Neural progenitor cell (in vitro differentiated cells): ENCODE results near the gene STKLD1. TPM values are rescaled to one million over a fixed set of nuclear protein-coding genes. Genes with fewer than 3 reads are reported as not detected.
A peak's percentile ranks its signal among the peaks of the same experiment; 100 is the strongest.

Experiments
- DNase-seq: peaks from one replicate; pipeline ENCODE4 v3.0.0-alpha.2; 2016; ENCODE audit warnings: low spot score
- H2AFZ ChIP-seq: fragments of 200-600 bp; sonication (generic); replicated peaks from 2 replicates; pipeline ENCODE4 v1.6.1; 2016; ENCODE audit warnings: antibody characterized with exemption
- H3F3A ChIP-seq: fragments of 200-600 bp; sonication (generic); 2 replicates; pipeline ENCODE4 v1.6.1; 2016; ENCODE audit warnings: antibody characterized with exemption, low read depth
- H3K27ac ChIP-seq: fragments of 200-600 bp; sonication (generic); 2 replicates; pipeline ENCODE4 v1.5.1; 2016; ENCODE audit warnings: mild to moderate bottlenecking
- H3K27me3 ChIP-seq: fragments of 200-600 bp; sonication (generic); 2 replicates; pipeline ENCODE4 v1.6.1; 2016; ENCODE audit warnings: mild to moderate bottlenecking, moderate library complexity
- H3K36me3 ChIP-seq: fragments of 200-600 bp; sonication (generic); 2 replicates; pipeline ENCODE4 v1.5.1; 2016
- H3K4me1 ChIP-seq: fragments of 200-600 bp; sonication (generic); 2 replicates; pipeline ENCODE4 v1.6.1; 2016; ENCODE audit warnings: mixed run types
- H3K4me2 ChIP-seq: fragments of 200-600 bp; sonication (generic); 2 replicates; pipeline ENCODE4 v1.6.1; 2016
- H3K4me3 ChIP-seq: fragments of 200-600 bp; sonication (generic); 2 replicates; pipeline ENCODE4 v1.5.1; 2016
- H3K79me2 ChIP-seq: fragments of 200-600 bp; sonication (generic); 2 replicates; pipeline ENCODE4 v1.6.1; 2016; ENCODE audit warnings: low read depth
- H3K9ac ChIP-seq: fragments of 200-600 bp; sonication (generic); 2 replicates; pipeline ENCODE4 v1.6.1; 2016
- H3K9me3 ChIP-seq: fragments of 200-600 bp; sonication (generic); 2 replicates; pipeline ENCODE4 v1.5.1; 2016; ENCODE audit warnings: low read depth
- H4K20me1 ChIP-seq: fragments of 200-600 bp; sonication (generic); 2 replicates; pipeline ENCODE4 v1.6.1; 2016; ENCODE audit warnings: low read depth
- H3K27ac Mint-ChIP-seq: 3 replicates; pipeline ENCODE4 v1.8.0; 2021; ENCODE audit warnings: mixed read lengths
- H3K27me3 Mint-ChIP-seq: 2 replicates; pipeline ENCODE4 v1.8.0; 2022; ENCODE audit warnings: low read depth, mild to moderate bottlenecking, inconsistent platforms, moderate library complexity, mixed read lengths; ENCODE audit not compliant: insufficient read depth
- H3K36me3 Mint-ChIP-seq: 3 replicates; pipeline ENCODE4 v1.8.0; 2021; ENCODE audit warnings: mixed read lengths
- H3K4me1 Mint-ChIP-seq: 3 replicates; pipeline ENCODE4 v1.8.0; 2021; ENCODE audit warnings: mixed read lengths
- H3K4me3 Mint-ChIP-seq: 3 replicates; pipeline ENCODE4 v1.8.0; 2021; ENCODE audit warnings: mild to moderate bottlenecking, moderate library complexity, mixed read lengths
- H3K9me3 Mint-ChIP-seq: 3 replicates; pipeline ENCODE4 v1.8.0; 2020; ENCODE audit warnings: mixed read lengths
- EZH2 ChIP-seq: fragments of 200-600 bp; sonication (generic); IDR thresholded peaks from 2 replicates; pipeline ENCODE4 v1.6.1; 2017; ENCODE audit warnings: antibody characterized with exemption, mild to moderate bottlenecking, moderate library complexity
- EZH2phosphoT487 ChIP-seq: fragments of 200-600 bp; sonication (generic); IDR thresholded peaks from 2 replicates; pipeline ENCODE4 v1.6.1; 2017; ENCODE audit warnings: antibody characterized with exemption
- total RNA-seq: library from RNA; depleted of rRNA; stranded (reverse); fragments of >200 nt; gene quantifications from 2 replicates; pipeline ENCODE4 v1.2.3, GENCODE V29; 2015; ENCODE audit warnings: low replicate concordance
- TF ChIP-seq, protein P1 (sequence below): fragments of 200-600 bp; sonication (generic); IDR thresholded peaks from 2 replicates; pipeline ENCODE4 v1.5.1; 2017; ENCODE audit warnings: antibody characterized with exemption, mild to moderate bottlenecking

Gene STKLD1
- total RNA-seq, 1 donor from 2014 or later, result 0.58 TPM

DNA sequence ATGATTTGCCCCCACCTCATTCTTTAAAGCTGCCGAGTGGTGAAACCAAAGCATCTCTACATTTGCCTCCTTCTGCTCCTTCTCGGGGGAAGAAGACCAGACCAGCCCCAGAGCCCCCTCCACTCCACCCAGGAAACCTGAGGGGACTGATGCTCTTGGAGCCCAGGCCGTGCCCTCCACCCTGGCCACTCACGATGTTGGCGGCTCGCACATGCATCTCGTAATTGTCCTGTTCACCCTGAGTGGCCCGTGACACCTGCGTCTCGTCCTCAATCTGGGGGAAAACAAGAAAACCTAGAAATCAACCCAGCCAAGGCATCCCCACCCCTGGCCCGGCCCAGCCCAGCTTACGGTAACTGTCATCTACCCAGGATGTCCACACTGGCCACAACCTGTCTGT is 31.2 kb upstream of the STKLD1 start:
- peaks cover 10% of the 10 kb centered on the region for H3K36me3 ChIP-seq
- DNase-seq, result no peak
- Mint-ChIP-seq H3K36me3 (peaks cover 24% of the 10 kb centered on the region), H3K4me3 (peak overlapping the region; percentile 48), H3K9me3 (no peaks in the 10 kb centered on the region), H3K27ac (no peak overlapping the region), H3K27me3 (peaks cover 15% of the 10 kb centered on the region), H3K4me1 (peaks cover 22% of the 10 kb centered on the region)
- H3K9ac ChIP-seq, result no peak overlapping the region
- no peak for TF ChIP-seq EZH2
- TF ChIP-seq EZH2phosphoT487, result no peak
- TF ChIP-seq, protein P1, sequence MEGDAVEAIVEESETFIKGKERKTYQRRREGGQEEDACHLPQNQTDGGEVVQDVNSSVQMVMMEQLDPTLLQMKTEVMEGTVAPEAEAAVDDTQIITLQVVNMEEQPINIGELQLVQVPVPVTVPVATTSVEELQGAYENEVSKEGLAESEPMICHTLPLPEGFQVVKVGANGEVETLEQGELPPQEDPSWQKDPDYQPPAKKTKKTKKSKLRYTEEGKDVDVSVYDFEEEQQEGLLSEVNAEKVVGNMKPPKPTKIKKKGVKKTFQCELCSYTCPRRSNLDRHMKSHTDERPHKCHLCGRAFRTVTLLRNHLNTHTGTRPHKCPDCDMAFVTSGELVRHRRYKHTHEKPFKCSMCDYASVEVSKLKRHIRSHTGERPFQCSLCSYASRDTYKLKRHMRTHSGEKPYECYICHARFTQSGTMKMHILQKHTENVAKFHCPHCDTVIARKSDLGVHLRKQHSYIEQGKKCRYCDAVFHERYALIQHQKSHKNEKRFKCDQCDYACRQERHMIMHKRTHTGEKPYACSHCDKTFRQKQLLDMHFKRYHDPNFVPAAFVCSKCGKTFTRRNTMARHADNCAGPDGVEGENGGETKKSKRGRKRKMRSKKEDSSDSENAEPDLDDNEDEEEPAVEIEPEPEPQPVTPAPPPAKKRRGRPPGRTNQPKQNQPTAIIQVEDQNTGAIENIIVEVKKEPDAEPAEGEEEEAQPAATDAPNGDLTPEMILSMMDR, result no peak
- H3K27me3 ChIP-seq, result no peaks in the 10 kb centered on the region
- no peak overlapping the region for H2AFZ ChIP-seq
- H4K20me1 ChIP-seq, result peaks cover 45% of the 10 kb centered on the region
- no peak overlapping the region for H3K4me3 ChIP-seq
- no peak overlapping the region for H3K4me2 ChIP-seq
- H3K9me3 ChIP-seq, result no peaks in the 10 kb centered on the region
- H3F3A ChIP-seq, result peaks cover 25% of the 10 kb centered on the region
- H3K27ac ChIP-seq, result no peak overlapping the region
- H3K79me2 ChIP-seq, result peaks cover 47% of the 10 kb centered on the region
- H3K4me1 ChIP-seq, result peaks cover 13% of the 10 kb centered on the region

GRCh38 chr9:133345596-133345995 is 30.6 kb upstream of the STKLD1 start:
- H3K4me3 ChIP-seq, result no peak overlapping the region
- peaks cover 53% of the 10 kb centered on the region for H3K79me2 ChIP-seq
- H3K36me3 ChIP-seq, result peaks cover 16% of the 10 kb centered on the region
- Mint-ChIP-seq H3K4me1 (peaks cover 25% of the 10 kb centered on the region), H3K36me3 (peaks cover 26% of the 10 kb centered on the region), H3K4me3 (peak overlapping the region; percentile 98), H3K27me3 (peaks cover 17% of the 10 kb centered on the region), H3K9me3 (no peaks in the 10 kb centered on the region), H3K27ac (no peak overlapping the region)
- H3K4me2 ChIP-seq, result no peak overlapping the region
- TF ChIP-seq EZH2phosphoT487 (no peak), EZH2 (no peak)
- TF ChIP-seq, protein P1, result no peak
- H3K27ac ChIP-seq, result no peak overlapping the region
- no peak for DNase-seq
- H3F3A ChIP-seq, result peaks cover 31% of the 10 kb centered on the region
- peaks cover 50% of the 10 kb centered on the region for H4K20me1 ChIP-seq
- H3K9me3 ChIP-seq, result no peaks in the 10 kb centered on the region
- no peak overlapping the region for H3K9ac ChIP-seq
- no peak overlapping the region for H2AFZ ChIP-seq
- H3K27me3 ChIP-seq, result no peaks in the 10 kb centered on the region
- peaks cover 15% of the 10 kb centered on the region for H3K4me1 ChIP-seq

DNA sequence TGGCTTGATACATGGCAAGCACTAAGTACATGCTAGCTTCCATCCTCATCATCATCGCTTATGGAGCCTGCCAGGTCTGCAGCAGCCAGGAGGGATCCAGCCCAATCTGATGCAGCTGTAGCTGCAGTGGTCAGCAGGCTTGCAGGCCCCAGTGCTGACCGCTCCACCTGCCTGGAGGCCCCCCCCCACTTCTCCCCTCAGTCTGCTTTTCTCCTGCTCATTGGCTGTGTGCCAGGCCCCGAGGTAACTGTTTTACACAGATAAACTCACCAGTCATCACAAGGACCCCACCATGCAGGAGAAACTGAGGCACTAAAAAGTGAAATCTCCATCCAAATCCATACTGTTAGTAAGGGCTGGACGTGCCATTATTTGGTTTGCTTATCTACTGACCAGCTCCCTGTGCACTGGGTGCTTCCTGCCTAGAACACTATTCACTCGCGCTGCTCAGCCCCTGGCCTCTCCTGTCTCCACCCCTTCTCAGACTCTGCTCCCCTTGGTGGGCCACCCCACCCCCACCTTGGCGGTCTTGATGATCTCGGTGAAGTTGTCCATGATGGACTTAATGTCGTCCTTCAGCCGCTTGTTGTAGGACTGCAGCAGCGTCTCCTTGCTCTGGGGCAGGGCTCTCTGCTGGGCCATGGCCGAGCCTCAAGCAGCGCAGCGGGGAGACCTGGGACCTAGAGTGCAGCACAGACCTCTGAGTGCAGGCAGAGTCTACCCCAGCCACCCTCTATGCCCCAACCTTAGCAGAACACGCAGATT is 30.0 kb upstream of the STKLD1 start:
- Histone ChIP-seq H3K36me3 (peaks cover 22% of the 10 kb centered on the region), H3K4me3 (peak overlapping the region; percentile 77), H3F3A (peaks cover 37% of the 10 kb centered on the region), H3K27ac (no peak overlapping the region), H3K9me3 (no peaks in the 10 kb centered on the region), H3K9ac (no peak overlapping the region), H3K27me3 (no peaks in the 10 kb centered on the region), H3K4me1 (peaks cover 15% of the 10 kb centered on the region), H2AFZ (no peak overlapping the region), H4K20me1 (peaks cover 56% of the 10 kb centered on the region), H3K4me2 (peak overlapping the region; percentile 88), H3K79me2 (peaks cover 54% of the 10 kb centered on the region)
- Mint-ChIP-seq H3K27me3 (peaks cover 16% of the 10 kb centered on the region), H3K4me1 (peaks cover 25% of the 10 kb centered on the region), H3K9me3 (no peaks in the 10 kb centered on the region), H3K36me3 (peaks cover 25% of the 10 kb centered on the region), H3K27ac (no peak overlapping the region), H3K4me3 (peak overlapping the region; percentile 98)
- TF ChIP-seq EZH2 (no peak), EZH2phosphoT487 (no peak)
- TF ChIP-seq, protein P1, result no peak
- no peak for DNase-seq
